Measurements from ENCODE around the gene PLIN5.
"Not testable (repeated sequence)": the region's sequence is repeated elsewhere in the genome, so short reads cannot be mapped to it uniquely, and the experiment has no call there.

PLIN5 gene

DNA sequence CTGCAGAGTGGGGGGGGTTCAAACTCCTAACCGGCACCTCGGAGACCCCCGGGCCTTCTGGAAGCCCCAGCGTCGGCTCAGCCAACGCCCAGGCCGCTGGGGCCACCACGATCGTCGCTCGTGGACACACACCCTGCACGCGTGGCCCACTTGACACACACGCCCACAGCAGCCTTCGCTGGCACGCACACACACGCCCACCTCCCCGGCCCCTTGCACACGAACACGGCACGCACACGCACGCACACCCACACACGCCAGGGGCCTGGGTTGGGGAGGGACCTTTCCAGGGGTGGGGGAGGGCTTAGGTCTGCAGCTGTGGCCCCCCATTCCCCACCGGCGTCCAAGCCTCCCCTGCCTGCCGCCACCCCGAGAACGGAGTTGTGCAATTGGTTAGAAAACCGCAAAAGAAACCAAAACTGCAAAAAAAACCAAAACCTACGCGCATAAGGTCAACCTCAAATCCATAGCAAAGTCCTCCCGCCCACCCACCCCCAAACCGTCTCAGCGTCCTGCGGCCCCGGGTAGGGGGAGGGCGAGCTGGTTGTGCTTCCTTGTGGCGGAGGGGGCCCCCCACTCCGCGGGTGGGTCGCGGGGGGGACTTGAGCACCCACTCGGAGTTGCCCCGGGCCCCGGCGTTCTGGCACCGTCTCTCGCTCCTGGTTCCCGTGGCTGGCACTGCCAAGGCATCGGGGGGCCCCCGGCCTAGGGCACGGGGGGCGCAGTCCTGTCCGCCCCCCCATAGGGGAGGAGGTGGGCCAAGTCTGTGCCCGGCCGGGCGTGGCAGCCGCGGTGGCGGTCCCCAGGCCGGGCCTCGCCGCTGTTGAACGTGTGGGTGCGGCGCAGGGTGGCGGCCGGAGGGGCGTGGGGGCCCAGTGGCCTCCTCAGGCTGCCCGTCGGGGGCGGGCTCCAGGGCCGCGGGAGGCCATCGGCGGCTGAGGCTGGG lies 8.1 kb upstream of the PLIN5 start:
- no peak for DNase-seq

DNA sequence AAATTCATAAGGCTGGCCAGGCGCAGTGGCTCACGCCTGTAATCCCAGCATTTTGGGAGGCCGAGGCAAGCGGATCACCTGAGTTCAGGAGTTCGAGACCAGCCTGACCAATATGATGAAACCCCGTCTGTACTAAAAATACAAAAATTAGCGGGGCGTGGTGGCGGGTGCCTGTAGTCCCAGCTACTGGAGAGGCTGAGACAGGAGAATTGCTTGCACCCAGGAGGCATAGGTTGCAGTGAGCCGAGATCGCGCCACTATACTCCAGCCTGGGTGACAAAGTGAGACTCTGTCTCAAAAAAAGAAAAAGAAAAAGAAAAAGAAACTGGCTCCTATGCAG lies 6.8 kb upstream of the PLIN5 start:
- DNase-seq = not testable (repeated sequence)

- no peak for DNase-seq
These were observed 6.2 kb upstream of the PLIN5 start for GRCh38 chr19:4541114-4541805.

DNA sequence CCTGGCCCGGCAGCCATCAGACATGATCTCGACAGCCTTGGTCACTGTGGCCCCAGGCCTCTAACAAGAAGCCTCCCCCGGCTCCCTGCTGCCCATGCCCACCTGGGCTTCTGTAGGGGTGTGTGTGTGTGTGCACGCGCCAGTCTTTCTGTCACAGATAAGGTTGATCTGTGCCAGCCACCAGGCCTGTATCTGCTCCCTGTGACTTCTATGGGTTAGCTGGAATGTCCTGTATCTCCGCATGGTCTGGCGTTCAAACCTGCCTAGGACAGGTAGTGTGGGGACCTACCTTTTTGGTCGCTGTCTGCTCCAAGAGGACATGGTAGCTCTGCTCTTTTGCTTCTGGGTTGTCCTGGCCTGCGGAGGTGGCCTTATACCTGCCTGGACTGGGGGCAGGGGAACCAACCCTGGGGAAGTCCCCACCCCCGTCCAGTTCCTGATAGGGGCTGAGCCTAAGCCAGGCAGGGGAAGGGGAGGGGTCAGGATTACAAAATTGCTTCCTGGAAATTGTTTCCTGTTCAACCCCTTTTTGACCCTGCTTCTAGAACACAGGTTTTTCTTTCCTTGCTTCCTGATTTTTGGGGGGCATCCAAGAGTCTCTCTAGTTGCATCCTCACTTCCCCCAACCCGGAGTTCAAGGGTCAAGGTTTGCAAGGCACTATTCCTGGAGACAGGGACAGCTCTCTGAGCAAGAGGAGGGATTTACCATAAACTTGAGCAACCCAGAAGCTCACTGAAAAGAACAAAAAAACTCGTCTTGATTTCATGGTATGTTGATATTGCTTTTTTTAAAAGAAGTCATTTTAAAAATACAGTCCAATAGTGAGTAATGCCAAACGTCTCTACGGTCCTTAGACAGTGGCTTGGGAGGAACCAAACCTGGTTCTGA lies 4.9 kb upstream of the PLIN5 start, which contains the start of gene LRG1:
Gene LRG1 (minus strand): TSS at position 344 of the 889 bp plus-strand sequence. CDS start 23 bp downstream, at position 321.
- no peak for DNase-seq

DNA sequence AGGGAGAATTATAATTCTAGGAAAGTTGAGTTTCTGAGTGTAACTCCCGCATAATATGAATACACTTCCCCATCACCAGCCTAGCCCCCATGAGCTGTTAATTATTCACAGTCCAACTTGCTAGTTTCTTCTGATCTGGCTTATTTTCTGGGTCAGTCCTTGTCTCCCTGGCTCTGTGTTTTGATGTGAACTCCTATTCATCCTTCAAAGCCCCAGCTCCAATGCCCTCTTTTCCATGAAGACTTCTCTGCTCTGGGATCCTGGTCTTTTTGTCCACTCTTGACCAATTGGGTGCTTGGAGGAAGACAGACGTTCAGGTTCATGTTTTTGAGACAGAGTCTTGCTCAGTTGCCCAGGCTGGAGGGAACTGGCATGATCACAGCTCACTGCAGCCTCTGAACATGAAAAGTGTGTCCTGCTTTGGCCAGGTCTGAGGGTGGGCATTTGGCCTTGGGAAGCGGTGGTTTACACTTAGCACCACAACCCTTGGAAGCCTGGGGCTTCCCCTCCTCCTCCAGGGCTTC lies 4.2 kb upstream of the PLIN5 start:
- no peak for DNase-seq

- DNase-seq = no peak
These were observed 3.6 kb upstream of the PLIN5 start for GRCh38 chr19:4538601-4538954.

- no peak for DNase-seq
These were observed 3.1 kb upstream of the PLIN5 start for GRCh38 chr19:4537953-4538600.

DNA sequence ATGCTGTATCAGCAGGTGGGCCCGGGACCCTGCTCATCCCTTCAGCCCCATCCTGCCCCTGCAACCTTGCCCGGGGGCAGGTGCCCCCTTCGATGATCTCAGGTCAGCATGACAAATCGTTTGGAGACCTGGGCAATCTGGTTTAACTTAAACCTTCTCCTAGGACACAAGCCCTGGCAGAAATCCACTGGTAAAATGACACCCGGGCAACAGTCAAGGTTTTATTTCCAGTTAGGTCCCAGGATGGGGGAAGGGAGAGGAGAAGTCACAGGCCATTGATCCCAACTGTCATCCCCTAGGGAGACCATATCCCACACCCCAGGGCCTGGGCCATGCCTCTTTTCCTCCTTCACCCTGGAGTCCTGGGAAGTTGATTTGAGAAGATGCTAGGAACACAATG lies 1.8 kb upstream of the PLIN5 start:
- no peak for DNase-seq

DNA sequence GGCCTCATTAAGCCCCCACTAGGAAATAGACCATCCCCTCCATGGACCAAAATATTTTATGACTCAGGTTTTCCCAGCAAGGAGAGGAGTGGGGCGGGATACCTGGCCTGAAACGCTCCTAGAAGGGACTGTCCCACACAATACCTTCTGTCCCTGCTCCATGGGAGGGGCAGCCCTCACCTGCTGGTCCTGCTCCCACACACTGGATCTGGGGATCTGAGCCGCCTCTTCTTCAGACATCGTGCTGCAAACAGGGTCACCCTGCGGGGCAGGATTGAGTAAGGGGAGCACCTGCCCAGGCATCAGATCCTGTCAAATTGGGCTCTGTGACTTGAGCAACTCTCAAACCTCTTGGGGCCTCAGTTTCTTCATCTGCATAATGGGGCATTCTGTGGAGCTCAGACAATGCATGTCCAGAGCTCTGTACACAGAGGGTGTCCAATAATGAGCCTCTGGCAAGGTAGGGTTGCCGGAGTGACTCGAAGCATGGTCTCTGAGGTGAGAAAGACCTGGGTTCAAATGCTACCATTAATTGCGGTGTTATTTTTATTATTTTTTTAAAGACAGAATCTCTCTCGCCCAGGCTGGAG lies 1.1 kb downstream of the PLIN5 start:
- no peak for DNase-seq

GRCh38 chr19:4533334-4533733 lies 1.7 kb downstream of the PLIN5 start:
- DNase-seq = no peak

DNA sequence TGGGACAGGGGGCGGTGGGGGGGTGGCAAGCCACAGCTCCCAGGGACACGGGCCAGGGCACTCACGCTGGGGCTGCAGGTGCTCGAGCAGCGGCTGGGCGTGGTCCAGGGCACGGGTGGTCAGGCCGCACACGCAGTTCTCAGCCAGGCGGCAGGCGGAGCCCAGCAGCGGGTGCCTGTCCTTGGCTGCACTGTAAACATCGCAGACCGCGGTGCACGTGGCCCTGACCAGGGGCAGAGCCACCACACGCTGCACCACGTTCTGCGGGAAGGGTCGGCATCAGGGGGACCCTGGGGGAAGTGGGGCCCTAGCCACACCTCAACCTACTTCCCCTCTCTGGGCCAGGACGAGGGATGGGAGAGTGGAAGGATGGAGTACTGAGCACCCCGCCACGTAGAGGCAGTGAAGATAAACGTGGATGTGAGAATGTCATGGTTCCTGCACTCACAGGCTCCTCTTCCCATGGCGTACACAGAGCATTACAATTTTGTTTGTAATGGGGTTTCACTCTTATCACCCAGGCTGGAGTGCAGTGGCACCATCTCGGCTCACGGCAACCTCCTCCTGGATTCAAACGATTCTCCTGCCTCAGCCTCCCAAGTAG lies 3.4 kb downstream of the PLIN5 start:
- no peak for DNase-seq

GRCh38 chr19:4529924-4530522 lies 5.0 kb downstream of the PLIN5 start:
- no peak for DNase-seq

DNA sequence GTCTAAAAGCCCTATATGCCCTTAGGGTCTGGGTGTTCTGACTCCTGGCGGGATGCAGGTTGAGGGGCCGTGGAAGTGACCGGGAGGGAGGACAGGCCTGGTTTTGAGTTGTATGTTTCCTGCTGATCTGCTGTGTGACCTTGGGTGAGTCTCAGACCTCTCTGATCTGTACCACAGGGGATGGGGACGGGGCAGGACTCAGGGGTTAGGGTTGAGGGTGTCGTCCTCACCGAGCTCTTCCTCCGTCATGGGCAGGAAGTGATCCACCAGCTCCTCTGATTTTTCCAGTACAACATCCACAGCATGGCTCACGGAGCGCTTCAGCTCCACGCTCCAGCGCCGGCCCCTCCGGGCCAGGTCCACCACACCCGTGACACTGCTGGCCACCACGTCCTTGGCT lies 6.2 kb downstream of the PLIN5 start:
- no peak for DNase-seq

DNA sequence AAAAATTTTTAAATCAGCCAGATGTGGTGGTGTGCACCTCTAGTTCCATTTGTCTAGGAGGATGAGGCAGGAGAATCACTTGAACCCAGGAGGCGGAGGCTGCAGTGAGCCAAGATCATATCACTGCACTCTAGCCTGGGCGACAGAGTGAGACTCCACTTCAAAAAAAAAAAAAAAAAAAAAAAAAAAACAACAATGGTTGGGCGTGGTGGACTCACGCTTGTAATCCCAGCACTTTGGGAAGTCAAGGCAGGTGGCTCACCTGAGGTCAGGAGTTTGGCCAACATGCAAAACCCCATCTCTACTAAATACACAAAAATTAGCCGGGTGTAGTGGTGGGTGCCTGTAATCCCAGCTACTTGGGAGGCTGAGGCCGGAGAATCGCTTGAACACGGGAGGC lies 7.6 kb downstream of the PLIN5 start:
- DNase-seq = not testable (repeated sequence)

DNA sequence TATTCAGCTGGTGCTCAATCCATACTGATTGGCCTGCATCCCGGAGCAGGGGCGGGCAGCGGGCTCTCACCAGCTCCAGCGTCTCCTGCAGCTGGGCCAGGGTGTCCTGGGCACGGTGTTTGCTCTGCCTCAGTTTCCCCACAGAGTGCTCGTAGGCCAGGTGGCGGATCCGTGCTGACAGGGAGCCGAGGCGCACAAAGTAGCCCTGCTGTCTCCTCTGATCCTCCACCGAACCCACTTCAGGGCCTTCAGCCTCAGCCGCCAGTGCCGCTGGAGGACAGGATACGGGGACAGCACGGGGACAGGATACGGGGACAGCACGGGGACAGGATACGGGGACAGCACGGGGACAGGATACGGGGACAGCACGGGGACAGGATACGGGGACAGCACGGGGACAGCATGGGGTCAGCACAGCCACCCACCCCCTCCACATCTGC lies 9.4 kb downstream of the PLIN5 start:
- no peak for DNase-seq

GRCh38 chr19:4524808-4525562 lies 10.0 kb downstream of the PLIN5 start:
- no peak for DNase-seq

- DNase-seq = no peak
These were observed 11.5 kb downstream of the PLIN5 start for GRCh38 chr19:4523306-4524110.

GRCh38 chr19:4522291-4523002 lies 12.6 kb downstream of the PLIN5 start:
- DNase-seq = no peak

DNA sequence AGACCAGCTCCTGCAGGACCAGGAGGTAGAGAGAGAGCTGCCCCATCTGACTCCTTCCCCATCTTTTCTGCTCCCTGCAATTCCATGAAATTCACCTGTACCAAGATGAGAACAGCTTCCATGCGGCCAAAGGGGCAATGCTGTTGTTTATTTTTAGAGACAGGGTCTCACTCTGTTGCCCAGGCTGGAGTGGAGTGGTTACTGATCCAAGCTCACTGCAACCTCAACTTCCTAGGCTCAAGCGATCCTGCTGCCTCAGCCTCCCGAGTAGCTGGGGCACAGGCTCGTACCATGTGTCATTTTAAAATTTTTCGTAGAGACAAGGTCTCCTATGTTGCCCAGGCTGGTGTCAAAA lies 13.2 kb downstream of the PLIN5 start:
- DNase-seq = no peak

All from NCI-H1417 treated with DMSO at 0.1 percent for 48 hours (cell line).